Stomach smooth muscle (tissue), 2 donors: ENCODE measurements around the gene ATXN3.

Source experiments
- H3K27ac ChIP-seq: one replicate; pipeline ENCODE4 v1.7.0; 2013; ENCODE audit warnings: mild to moderate bottlenecking, low read length, inconsistent platforms
- H3K27me3 ChIP-seq, 2 donors: one replicate each; pipeline ENCODE4 v1.7.0; 2013; ENCODE audit warnings: low read length in 2 of 2; ENCODE audit not compliant: insufficient read depth in 2 of 2, control insufficient read depth in 1 of 2
- H3K36me3 ChIP-seq, 2 donors: one replicate each; pipeline ENCODE4 v1.7.0; 2013; ENCODE audit warnings: low read length in 2 of 2; ENCODE audit not compliant: control insufficient read depth in 2 of 2, insufficient read depth in 2 of 2
- H3K4me1 ChIP-seq: one replicate; pipeline ENCODE4 v1.7.0; 2013; ENCODE audit warnings: low read length; ENCODE audit not compliant: control insufficient read depth, insufficient read depth
- H3K4me3 ChIP-seq, 2 donors: one replicate each; pipeline ENCODE4 v1.7.0; 2013; ENCODE audit warnings: low read length in 2 of 2
- H3K9ac ChIP-seq, 2 donors: one replicate each; pipeline ENCODE4 v1.7.0; 2013; ENCODE audit warnings: low read length in 2 of 2, mild to moderate bottlenecking in 1 of 2
- H3K9me3 ChIP-seq, 2 donors: one replicate each; pipeline ENCODE4 v1.7.0; 2013; ENCODE audit warnings: low read length in 2 of 2; ENCODE audit not compliant: control insufficient read depth in 2 of 2
- donor health status: healthy.
- donor health status: Pancreatic carcinoma.

ATXN3 gene

DNA sequence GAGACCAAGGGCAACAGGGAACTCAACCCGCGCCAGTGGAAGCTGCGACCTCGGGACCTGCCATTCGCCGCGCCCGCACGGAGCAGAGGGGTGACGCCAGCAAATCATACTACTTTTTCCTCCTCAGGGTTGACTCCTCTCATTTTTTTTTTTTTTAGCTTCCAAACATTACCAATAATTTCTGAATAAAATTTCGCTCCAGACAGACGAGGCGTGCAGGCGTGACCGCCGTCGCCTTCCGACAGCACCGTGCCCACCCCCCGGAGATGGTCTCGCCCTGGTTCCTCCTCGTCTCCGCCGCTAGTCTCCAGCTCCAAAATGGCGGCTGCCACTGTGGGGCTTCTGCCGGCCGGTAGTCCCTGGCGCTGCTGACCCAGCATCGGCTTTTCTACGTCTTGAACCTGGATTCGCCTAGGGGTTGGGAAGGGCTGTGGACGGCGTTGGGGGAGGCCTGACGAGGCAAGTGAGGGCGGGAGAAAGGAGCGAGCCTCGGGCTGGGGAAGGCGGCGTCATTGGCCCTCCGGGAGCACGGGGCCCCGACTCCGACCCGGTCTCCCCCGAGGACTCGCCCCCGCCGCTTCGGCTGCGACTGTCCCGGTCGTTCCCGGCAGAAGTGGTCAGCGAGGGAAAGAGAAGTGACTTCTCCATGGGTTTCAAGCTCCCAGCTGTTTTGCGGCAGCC lies 15.4 kb upstream of the ATXN3 start, which contains the start of the genes CPSF2 and NDUFB1:
Gene CPSF2 (plus strand): TSS at position 300 of the 681 bp plus-strand sequence. CDS start 9,016 bp downstream, outside the sequence.
Gene NDUFB1 (minus strand): TSS at position 37 of the 681 bp plus-strand sequence. CDS start 4,069 bp downstream, outside the sequence.
- H3K9ac ChIP-seq = peak within 1 kb of the TSS; percentile 98
- H3K9me3 ChIP-seq = no peaks in the 10 kb centered on the region
- H3K4me3 ChIP-seq = peak within 1 kb of the TSS; percentile 87 to 96
- H3K36me3 ChIP-seq = peaks cover 1 to 10% of the 10 kb centered on the region in 2 donors
- peaks cover 18% of the 10 kb centered on the region for H3K4me1 ChIP-seq
- peak within 1 kb of the TSS; percentile 93 for H3K27ac ChIP-seq
- H3K27me3 ChIP-seq = no peaks in the 10 kb centered on the region

DNA sequence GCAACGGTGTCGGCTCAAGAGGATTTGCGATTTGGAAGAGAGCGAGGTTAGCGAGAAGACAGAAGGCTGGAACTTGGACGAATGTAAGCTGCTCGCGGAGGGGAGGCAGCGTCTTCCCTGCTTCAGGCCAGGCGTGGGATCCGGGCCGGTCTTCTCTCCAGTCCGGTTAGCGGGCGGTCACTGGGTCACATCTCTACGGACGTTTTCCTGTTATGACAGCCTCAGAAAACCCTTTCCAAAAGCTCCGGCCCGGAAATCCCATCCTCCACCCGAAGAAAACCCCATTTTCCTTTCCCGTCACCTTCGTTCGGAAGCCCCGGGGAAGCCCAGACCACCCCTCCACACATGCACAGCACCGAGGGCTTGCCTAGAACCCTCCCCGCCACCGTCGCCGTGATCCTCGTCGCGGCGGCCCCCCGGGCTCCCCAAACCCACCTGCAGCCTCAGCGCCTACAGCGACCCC lies 14.9 kb upstream of the ATXN3 start:
- no peaks in the 10 kb centered on the region for H3K9me3 ChIP-seq
- peak overlapping the region; percentile 87 to 96 for H3K4me3 ChIP-seq
- peaks cover 3 to 11% of the 10 kb centered on the region in 2 donors for H3K36me3 ChIP-seq
- no peaks in the 10 kb centered on the region for H3K27me3 ChIP-seq
- peak overlapping the region; percentile 93 for H3K27ac ChIP-seq
- H3K9ac ChIP-seq = peak overlapping the region; percentile 98
- peaks cover 18% of the 10 kb centered on the region for H3K4me1 ChIP-seq

DNA sequence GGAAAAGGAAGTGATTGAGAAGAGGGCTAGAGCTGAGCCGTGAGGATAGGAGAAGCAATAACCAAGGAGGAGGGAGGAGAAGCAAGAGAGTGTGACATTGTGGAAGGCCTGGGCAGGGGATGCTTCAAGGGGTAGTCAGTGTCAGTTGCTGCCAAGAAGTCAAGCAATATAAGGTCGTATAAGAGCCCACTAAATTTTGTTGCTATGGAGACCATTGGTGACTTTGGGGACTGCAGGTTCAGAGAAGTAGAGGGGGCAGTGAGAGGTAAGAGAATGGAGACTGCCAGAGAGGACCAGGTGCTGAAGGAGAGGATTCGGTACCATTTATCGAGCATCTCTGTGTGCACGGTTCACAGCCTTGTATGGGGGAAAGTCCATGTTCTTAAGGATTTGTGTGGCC lies 3.1 kb upstream of the ATXN3 start:
- Histone ChIP-seq H3K4me1 (peaks cover 5% of the 10 kb centered on the region), H3K9me3 (no peaks in the 10 kb centered on the region), H3K27ac (no peak overlapping the region), H3K9ac (no peak overlapping the region), H3K36me3 (no peaks in the 10 kb centered on the region), H3K4me3 (no peak overlapping the region), H3K27me3 (no peaks in the 10 kb centered on the region)

DNA sequence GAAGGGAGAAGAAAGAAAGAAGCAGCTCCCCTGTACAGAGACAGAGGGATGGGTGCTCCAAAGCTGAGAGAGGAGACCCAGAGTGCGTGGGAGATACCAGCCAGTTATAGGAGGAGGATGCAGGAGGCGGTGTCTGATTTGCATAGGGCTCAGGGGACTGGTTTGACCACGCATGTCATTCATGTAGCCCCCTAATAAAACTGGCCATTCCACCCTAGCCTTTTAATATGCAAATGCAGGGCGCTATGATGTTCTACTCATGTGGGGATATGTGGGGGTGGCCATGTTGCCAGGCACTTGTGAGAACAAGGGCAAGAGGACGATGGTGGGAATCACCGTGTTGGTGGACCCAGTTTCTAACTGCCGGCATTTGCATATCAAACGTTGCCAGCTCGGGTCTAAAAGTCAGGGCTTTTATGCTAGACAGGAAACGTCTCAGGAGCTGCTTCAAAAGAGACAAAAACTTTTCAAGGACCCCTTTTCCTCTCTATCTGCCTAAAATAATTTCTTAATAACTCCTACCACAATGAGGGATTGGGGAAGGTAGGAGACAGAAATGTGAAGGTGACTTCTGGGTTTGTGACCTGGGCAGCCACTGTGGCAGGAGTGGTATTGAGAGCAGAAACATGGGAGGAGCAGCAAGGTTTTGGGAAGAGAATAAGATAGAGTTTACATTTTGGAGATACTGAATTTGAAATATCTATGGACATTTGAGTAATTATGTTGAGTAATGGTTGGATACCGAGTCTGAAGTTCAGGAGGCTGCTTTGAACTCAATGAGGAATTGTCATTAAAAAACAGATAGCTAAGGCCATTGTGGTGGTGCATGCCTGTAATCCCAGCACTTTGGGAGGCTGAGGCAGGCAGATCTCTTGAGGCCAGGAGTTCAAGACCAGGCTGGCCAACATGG lies 2.2 kb upstream of the ATXN3 start:
- H3K27ac ChIP-seq = no peak overlapping the region
- H3K27me3 ChIP-seq = no peaks in the 10 kb centered on the region
- H3K4me3 ChIP-seq = no peak overlapping the region
- no peak overlapping the region for H3K9ac ChIP-seq
- no peaks in the 10 kb centered on the region for H3K9me3 ChIP-seq
- peaks cover 6% of the 10 kb centered on the region for H3K4me1 ChIP-seq
- H3K36me3 ChIP-seq = no peaks in the 10 kb centered on the region

DNA sequence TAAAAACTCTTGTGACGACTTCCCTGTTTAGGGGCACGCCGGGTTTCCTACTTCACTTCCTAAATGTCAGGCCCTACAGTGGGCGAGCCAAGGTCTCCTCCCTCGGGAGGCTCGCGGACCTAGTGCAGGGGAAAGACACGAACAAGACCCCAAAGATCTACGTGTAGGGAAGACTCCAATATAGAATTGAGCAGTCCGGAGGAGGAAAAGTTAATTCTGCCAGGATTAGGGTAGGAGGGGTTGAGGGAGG lies 564 bp downstream of the ATXN3 start:
- H3K27ac ChIP-seq = peak overlapping the region; percentile 94
- H3K36me3 ChIP-seq = no peaks in the 10 kb centered on the region
- H3K4me1 ChIP-seq = peaks cover 8% of the 10 kb centered on the region
- H3K27me3 ChIP-seq = no peaks in the 10 kb centered on the region
- H3K9ac ChIP-seq = peak overlapping the region; percentile 96
- no peaks in the 10 kb centered on the region for H3K9me3 ChIP-seq
- H3K4me3 ChIP-seq = peak overlapping the region; percentile 93 to 96

DNA sequence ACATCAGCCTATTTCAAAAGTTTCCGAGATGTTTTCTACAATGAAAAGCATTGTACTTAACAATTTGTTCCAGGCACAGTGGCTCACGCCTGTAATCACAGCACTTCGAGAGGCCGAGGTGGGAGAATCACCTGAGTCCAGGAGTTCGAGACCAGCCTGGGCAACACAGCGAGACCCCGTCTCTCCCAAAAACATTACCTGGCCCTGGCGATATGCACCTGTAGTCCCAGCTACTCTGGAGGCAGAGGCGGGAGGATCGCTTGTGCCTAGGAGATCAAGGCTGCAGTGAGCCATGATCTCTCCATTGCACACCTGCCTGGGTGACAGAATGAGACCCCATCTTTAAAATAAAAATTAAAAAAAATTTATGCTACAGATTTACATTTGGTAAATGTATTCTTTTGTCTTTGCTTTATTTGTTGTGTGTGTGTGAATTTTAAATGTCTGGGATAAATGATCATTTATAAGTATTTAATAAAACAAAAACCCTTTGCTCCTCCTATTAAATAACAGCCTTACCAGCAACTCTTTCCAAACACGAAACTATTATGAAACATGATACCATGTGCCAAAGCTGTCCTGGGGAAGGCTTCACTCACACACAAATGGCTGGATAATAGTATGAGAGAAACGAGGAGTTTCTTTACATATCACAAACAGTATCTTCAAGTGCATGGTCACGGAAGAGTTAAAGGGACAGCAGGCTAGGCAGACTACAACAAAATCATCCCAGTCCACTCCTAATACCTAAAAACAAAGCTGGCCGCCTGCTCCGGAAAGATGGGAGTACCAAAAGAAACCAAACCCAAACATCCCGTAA lies 1.1 kb downstream of the ATXN3 start:
- Histone ChIP-seq H3K4me3 (peak overlapping the region; percentile 93 to 96), H3K9me3 (no peaks in the 10 kb centered on the region), H3K9ac (peak overlapping the region; percentile 96), H3K27ac (peak overlapping the region; percentile 94), H3K36me3 (no peaks in the 10 kb centered on the region), H3K27me3 (no peaks in the 10 kb centered on the region), H3K4me1 (peaks cover 8% of the 10 kb centered on the region)

DNA sequence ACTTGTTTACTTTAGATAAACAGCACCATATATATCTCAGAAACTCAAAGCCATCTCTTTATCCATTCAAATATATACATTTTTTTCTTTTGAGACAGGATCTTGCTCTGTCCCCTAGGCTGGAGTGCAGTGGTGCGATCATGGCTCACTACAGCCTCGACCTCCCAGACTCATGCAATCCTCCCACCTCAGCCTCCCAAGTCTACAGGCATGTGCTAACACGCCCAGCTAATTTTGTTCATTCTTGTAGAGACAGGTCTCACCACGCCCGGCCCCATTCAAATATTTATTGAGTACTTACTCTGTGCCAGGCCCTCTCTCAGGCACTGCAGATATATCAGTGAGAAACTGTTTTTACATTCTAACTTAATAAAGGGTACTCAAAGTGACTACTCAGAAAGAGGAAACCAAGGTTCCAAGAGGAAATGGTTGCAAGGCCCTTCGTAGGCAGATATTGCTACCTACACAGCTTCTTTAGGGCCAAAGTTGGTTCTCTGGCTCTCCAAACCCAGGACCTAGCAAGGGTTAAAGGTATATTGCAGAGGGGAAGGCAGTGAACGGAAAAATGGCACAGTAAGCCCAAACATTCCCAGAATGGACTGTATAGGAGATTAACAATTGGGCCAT lies 2.9 kb downstream of the ATXN3 start:
- no peak overlapping the region for H3K9ac ChIP-seq
- H3K36me3 ChIP-seq = no peaks in the 10 kb centered on the region
- H3K9me3 ChIP-seq = no peaks in the 10 kb centered on the region
- H3K4me3 ChIP-seq = no peak overlapping the region
- H3K27ac ChIP-seq = no peak overlapping the region
- H3K27me3 ChIP-seq = no peaks in the 10 kb centered on the region
- H3K4me1 ChIP-seq = peaks cover 10% of the 10 kb centered on the region

DNA sequence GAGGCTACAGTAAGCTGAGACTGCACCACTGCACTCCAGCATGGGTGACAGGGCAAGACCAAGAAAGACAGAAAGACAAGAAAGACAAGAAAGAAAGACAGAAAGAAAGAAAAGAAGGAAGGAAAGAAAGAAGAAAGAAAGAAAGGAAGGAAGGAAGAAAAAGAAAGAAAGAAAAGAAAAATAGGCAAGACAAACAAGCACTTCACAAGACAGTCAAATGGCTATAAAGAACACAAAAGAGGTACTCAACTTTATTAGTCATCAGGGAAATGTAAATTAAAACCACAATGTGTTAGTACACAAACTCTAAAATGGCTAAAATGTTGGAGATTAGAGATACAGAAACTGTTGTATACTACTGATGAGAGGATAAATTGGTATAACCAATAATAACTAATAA lies 6.6 kb downstream of the ATXN3 start:
- peaks cover under 1 to 8% of the 10 kb centered on the region in 2 donors for H3K36me3 ChIP-seq
- peaks cover 5% of the 10 kb centered on the region for H3K4me1 ChIP-seq
- H3K27ac ChIP-seq = no peak overlapping the region
- H3K9me3 ChIP-seq = no peaks in the 10 kb centered on the region
- no peak overlapping the region for H3K4me3 ChIP-seq
- H3K27me3 ChIP-seq = no peaks in the 10 kb centered on the region
- H3K9ac ChIP-seq = no peak overlapping the region

DNA sequence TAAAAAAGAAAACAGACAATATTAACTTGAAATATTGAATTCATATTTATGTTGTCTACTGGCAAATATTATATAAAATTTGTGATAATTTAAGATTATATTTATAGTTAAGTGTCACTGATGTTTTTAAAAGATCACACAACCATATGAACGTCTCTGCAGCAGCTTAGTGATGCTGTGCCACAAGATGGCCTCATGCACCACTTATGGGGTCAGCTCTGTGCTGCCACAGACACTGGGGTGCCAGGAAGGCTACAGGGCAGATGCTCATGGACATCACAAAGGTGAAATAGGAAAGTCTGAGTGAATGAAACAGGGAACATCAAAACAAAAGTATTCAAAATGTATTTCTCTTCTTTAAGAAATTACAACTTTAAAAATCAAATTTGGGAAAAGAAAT lies 13.1 kb downstream of the ATXN3 start:
- Histone ChIP-seq H3K36me3 (peaks cover 17 to 21% of the 10 kb centered on the region in 2 donors), H3K9me3 (no peaks in the 10 kb centered on the region), H3K4me3 (no peak overlapping the region), H3K4me1 (no peaks in the 10 kb centered on the region), H3K9ac (no peak overlapping the region), H3K27me3 (no peaks in the 10 kb centered on the region), H3K27ac (no peak overlapping the region)

DNA sequence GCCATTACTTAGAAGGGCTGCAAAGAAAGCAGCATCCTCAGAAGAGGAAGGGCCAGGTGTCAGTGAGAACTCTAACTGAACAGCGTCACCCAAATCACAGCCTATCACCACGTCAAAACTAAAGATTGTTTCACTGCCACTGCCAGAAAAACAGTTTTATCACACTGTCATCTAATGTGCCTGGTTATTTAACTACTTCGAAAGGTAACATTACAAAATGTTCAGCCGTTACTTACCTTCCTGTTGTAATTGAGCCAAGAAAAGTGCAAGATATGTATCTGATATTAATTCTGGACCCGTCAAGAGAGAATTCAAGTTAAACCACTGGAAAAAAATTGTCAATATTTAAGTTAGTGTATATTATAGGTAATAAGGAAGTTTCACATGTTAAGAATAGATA lies 17.9 kb downstream of the ATXN3 start:
- Histone ChIP-seq H3K9ac (no peak overlapping the region), H3K4me1 (no peaks in the 10 kb centered on the region), H3K27ac (no peak overlapping the region), H3K4me3 (no peak overlapping the region), H3K27me3 (no peaks in the 10 kb centered on the region), H3K9me3 (no peaks in the 10 kb centered on the region), H3K36me3 (peaks cover 20 to 30% of the 10 kb centered on the region in 2 donors)
